Gastroesophageal sphincter (tissue), 4 donors: ENCODE data around the gene NNAT. TPM values are rescaled to one million over a fixed set of nuclear protein-coding genes. Genes with fewer than 3 reads are reported as not detected.
"Not testable (repeated sequence)": the region's sequence is repeated elsewhere in the genome, so short reads cannot be mapped to it uniquely, and the experiment has no call there.

Experiments
- ATAC-seq: fragments of 150-250 bp; one replicate; pipeline ENCODE4 v1.9.1; 2016; ENCODE audit warnings: mild to moderate bottlenecking, moderate library complexity
- H3K27ac ChIP-seq, 4 donors: fragments of 200-600 bp; sonication (generic) in 3 of 4; 1 replicate in 3 of 4; 2 replicates in 1 of 4; pipeline ENCODE4 v1.5.1; 2016 to 2019
- H3K27me3 ChIP-seq: fragments of 200-600 bp; sonication (generic); one replicate; pipeline ENCODE4 v1.5.1; 2019
- H3K36me3 ChIP-seq, 2 donors: fragments of 200-600 bp; sonication (generic); one replicate each; pipeline ENCODE4 v1.5.1; 2019; ENCODE audit warnings: control low read depth in 1 of 2
- H3K4me1 ChIP-seq, 3 donors: fragments of 200-600 bp; sonication (generic); 1 replicate in 2 of 3; 2 replicates in 1 of 3; pipeline ENCODE4 v1.5.1; 2016 to 2019; ENCODE audit warnings: control low read depth in 2 of 3
- H3K4me3 ChIP-seq, 2 donors: fragments of 200-600 bp; sonication (generic); one replicate each; pipeline ENCODE4 v1.5.1; 2019; ENCODE audit warnings: mild to moderate bottlenecking in 1 of 2, moderate library complexity in 1 of 2
- H3K9me3 ChIP-seq, 3 donors: fragments of 200-600 bp; sonication (generic); one replicate each; pipeline ENCODE4 v1.5.1; 2017 to 2019; ENCODE audit warnings: control low read depth in 2 of 3
- EP300 ChIP-seq: sonication (generic); formaldehyde crosslinking; IDR thresholded peaks from one replicate; pipeline ENCODE4 v1.6.1; 2017; ENCODE audit warnings: antibody characterized with exemption, mild to moderate bottlenecking
- POLR2A ChIP-seq, 2 donors: fragments of 450-650 bp; IDR thresholded peaks; one replicate each; pipeline ENCODE4 v1.6.1; 2017; ENCODE audit warnings: antibody characterized with exemption in 2 of 2, mild to moderate bottlenecking in 2 of 2, moderate library complexity in 1 of 2
- POLR2AphosphoS5 ChIP-seq: sonication (generic); formaldehyde crosslinking; IDR thresholded peaks from one replicate; pipeline ENCODE4 v1.6.1; 2017; ENCODE audit warnings: antibody characterized with exemption
- WGBS, 2 donors: methylation state at CpG; one replicate each; pipeline ENCODE4 v1.1.5; 2018; ENCODE audit warnings: low coverage in 1 of 2; 5-methylcytosine and 5-hydroxymethylcytosine counted together
- total RNA-seq, 4 donors: library from RNA; depleted of rRNA; stranded (reverse); fragments of >200 nt; gene quantifications; one replicate each; pipeline ENCODE4 v1.1.0, GENCODE V29; 2016
- TF ChIP-seq, protein P1 (sequence below), 4 experiments: fragments of 200-600 bp in 2 of 4; fragments of 450-650 bp in 2 of 4; sonication (generic) in 1 of 4; IDR thresholded peaks; one replicate each; pipeline ENCODE4 v1.5.1; 2017 to 2019; ENCODE audit warnings: antibody characterized with exemption in 4 of 4, mild to moderate bottlenecking in 2 of 4, moderate library complexity in 2 of 4

The NNAT gene
- total RNA-seq, 4 donors from 2014 or later = 3.3 to 8.8 (median 7.7) TPM

DNA sequence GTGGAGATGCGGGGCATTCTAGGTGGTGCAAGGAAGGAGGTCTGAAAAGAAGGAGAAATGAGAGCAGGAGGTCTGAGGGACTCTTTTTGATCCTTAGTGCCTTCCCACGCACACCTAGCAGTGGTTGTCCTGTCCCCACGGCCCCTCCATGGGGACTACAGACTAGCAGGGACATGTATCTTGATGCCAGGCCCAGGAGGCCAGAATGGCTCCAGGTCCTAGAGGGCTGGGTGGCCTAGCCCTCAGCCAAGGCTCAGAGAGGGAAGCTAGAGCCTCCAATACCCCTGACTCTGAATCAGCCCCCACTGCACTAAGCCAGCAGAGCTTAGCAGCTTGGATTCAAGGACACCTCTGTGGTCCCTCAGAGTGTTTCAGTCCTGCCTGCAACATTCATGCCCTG is 23.3 kb downstream of the NNAT start:
- TF ChIP-seq, protein P1, sequence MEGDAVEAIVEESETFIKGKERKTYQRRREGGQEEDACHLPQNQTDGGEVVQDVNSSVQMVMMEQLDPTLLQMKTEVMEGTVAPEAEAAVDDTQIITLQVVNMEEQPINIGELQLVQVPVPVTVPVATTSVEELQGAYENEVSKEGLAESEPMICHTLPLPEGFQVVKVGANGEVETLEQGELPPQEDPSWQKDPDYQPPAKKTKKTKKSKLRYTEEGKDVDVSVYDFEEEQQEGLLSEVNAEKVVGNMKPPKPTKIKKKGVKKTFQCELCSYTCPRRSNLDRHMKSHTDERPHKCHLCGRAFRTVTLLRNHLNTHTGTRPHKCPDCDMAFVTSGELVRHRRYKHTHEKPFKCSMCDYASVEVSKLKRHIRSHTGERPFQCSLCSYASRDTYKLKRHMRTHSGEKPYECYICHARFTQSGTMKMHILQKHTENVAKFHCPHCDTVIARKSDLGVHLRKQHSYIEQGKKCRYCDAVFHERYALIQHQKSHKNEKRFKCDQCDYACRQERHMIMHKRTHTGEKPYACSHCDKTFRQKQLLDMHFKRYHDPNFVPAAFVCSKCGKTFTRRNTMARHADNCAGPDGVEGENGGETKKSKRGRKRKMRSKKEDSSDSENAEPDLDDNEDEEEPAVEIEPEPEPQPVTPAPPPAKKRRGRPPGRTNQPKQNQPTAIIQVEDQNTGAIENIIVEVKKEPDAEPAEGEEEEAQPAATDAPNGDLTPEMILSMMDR (IDR thresholded peaks at IDR 0.05) = no peak
- no peak for TF ChIP-seq EP300
- no peak for TF ChIP-seq POLR2A (IDR thresholded peaks at IDR 0.05)
- no peak for TF ChIP-seq POLR2AphosphoS5
- ATAC-seq = no peak
- 0 to 58% methylated on average over 1 to 3 of the region's 3 CpGs for WGBS, 2 donors
- no peak overlapping the region for H3K4me3 ChIP-seq
- no peak overlapping the region for H3K27ac ChIP-seq
- H3K36me3 ChIP-seq = no peaks in the 10 kb centered on the region
- no peaks in the 10 kb centered on the region for H3K27me3 ChIP-seq
- no peaks in the 10 kb centered on the region for H3K9me3 ChIP-seq
- H3K4me1 ChIP-seq = no peaks in the 10 kb centered on the region

DNA sequence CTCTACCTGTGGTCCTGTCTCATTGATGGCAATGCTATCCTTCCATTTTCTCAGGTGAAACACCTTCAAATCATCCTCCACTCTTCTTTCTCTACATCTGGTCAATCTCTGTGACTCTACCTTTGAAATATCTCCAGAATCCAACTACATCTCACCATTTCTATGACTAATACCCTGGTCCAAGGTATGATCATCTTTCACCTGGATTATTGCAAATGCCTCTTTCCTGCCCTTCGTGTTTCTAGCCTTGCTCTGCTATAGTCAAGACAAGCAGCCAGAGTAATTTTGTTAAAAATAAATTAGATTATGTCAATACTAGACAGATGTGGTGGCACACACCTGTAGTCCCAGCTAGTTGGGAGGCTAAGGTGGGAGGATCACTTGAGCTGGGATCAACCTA is 24.5 kb downstream of the NNAT start:
- Histone ChIP-seq H3K4me1 (no peaks in the 10 kb centered on the region), H3K27ac (no peak overlapping the region), H3K36me3 (no peaks in the 10 kb centered on the region), H3K27me3 (no peaks in the 10 kb centered on the region), H3K4me3 (no peak overlapping the region), H3K9me3 (no peaks in the 10 kb centered on the region)
- TF ChIP-seq EP300 (no peak), POLR2A (IDR thresholded peaks at IDR 0.05) (no peak), POLR2AphosphoS5 (no peak)
- TF ChIP-seq, protein P1 (IDR thresholded peaks at IDR 0.05) = no peak
- 100% methylated on average over 1 of the region's 1 CpG for WGBS, 2 donors
- ATAC-seq = no peak

DNA sequence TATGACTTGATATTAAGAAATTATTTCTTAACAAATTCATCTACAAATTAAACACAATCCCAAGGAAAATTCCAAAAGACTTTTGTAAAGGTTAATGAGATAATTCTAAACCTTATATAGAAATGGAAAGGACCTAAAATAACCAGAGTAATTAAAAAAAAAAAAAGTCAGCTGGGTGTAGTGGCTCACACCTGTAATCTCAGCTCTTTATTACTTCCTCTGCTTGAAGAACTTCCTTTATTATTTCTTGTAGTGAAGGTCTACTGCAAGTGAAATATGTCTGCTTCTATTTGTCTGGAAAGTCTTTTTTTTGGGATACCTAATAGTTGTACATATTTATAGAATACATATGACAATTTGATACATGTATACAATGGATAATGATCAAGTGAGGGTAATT is 26.9 kb downstream of the NNAT start:
- H3K4me1 ChIP-seq = no peaks in the 10 kb centered on the region
- no peaks in the 10 kb centered on the region for H3K27me3 ChIP-seq
- no peaks in the 10 kb centered on the region for H3K9me3 ChIP-seq
- H3K27ac ChIP-seq = no peak overlapping the region
- no peak for TF ChIP-seq POLR2AphosphoS5
- no peak for TF ChIP-seq EP300
- no peak for TF ChIP-seq POLR2A (IDR thresholded peaks at IDR 0.05)
- TF ChIP-seq, protein P1 (IDR thresholded peaks at IDR 0.05) = no peak
- no peak overlapping the region for H3K4me3 ChIP-seq
- no peak for ATAC-seq
- H3K36me3 ChIP-seq = no peaks in the 10 kb centered on the region

DNA sequence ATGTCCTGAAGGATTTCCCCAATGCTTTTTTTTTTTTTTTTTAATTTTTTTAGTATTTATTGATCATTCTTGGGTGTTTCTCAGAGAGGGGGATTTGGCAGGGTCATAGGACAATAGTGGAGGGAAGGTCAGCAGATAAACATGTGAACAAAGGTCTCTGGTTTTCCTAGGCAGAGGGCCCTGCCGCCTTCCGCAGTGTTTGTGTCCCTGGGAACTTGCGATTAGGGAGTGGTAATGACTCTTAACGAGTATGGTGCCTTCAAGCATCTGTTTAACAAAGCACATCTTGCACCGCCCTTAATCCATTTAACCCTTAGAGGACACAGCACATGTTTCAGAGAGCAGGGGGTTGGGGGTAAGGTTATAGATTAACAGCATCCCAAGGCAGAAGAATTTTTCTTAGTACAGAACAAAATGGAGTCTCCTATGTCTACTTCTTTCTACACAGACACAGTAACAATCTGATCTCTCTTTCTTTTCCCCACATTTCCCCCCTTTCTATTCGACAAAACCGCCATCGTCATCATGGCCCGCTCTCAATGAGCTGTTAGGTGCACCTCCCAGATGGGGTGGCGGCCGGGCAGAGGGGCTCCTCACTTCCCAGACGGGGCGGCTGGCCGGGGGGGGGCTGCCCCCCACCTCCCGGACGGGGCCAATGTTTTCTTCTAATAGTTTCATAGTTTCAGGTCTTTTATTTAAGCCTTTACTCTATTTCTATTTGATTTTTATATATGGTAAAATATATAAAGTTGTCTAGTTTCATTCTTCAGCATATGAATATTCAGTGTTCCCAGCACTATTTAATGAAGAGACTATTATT is 29.3 kb downstream of the NNAT start:
- H3K4me3 ChIP-seq, H3K36me3 ChIP-seq, H3K27ac ChIP-seq, H3K9me3 ChIP-seq, H3K27me3 ChIP-seq, H3K4me1 ChIP-seq, ATAC-seq: not testable (repeated sequence)
- 58 to 59% methylated on average over 6 to 16 of the region's 16 CpGs for WGBS, 2 donors

DNA sequence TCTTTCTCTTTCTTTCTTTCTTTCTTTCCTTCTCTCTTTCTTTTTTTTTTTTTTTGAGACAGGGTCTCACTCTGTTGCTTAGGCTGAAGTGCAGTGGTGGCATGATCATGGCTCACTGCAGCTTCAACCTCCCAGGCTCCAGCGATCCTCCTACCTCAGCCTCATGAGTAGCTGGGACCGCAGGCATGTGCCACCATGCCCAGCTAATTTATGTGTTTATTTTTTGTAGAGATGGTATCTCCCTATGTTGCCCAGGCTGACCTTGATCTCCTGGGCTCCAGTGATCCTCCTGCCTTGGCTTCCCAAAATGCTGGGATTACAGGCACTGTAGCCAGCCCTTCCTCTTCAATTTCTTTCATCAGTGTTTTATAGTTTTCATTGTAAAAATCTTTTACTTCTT is 30.6 kb downstream of the NNAT start:
- WGBS, 2 donors = 63 to 100% methylated on average over 1 to 2 of the region's 2 CpGs
- not testable (repeated sequence) for ATAC-seq, H3K9me3 ChIP-seq, H3K4me1 ChIP-seq, H3K36me3 ChIP-seq, H3K27ac ChIP-seq, H3K4me3 ChIP-seq, H3K27me3 ChIP-seq

DNA sequence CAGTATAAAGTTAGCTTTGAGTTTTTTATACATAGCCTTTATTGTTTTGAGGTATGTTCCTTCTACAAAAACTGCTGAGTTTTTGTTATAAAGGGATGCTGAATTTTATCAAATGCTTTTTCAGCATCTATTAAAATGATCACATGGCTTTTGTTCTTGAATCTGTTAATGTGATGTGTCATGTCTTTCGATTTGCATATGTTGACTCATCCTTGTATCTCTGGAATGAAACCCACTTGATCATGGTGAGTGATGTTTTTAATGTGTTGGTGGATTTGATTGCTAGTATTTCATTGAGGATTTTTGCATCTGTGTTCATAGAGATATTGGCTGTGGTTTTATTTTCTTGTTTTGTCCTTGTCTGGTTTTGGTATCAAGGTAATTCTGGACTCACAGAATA is 31.4 kb downstream of the NNAT start:
- no peaks in the 10 kb centered on the region for H3K9me3 ChIP-seq
- 50 to 53% methylated on average over 1 of the region's 1 CpG for WGBS, 2 donors
- ATAC-seq = no peak

DNA sequence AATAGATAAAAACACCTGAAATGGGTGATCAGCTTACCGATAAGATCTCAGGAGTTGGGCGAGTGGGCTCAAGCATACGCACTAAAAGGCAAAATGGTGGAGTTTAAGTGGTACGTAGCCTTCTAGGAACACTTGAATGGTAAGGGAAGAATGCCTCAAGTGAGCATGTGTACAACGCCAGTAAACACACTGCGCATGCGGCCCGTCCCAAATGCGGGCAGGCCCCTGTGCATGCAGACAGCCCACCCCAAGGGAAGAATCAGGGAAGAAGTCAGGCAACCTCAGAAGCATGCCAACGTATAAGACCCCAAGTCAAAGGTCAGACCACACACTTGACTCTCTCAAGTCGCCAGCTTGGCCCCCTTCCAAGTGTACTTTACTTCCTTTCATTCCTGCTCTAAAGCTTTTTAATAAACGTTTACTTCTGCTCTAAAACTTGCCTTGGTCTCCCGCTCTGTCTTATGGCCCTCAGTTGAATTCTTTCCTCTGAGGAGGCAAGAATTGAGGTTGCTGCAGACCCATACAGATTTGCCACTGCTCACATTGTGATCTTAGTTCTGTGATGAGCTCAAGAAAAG is 33.8 kb downstream of the NNAT start:
- WGBS, 2 donors = 26 to 54% methylated on average over 3 to 13 of the region's 13 CpGs
- ATAC-seq = not testable (repeated sequence)

More for the DNA sequence above, 31.4 kb downstream of the NNAT start:
- Histone ChIP-seq H3K27ac (no peak overlapping the region), H3K4me3 (no peak overlapping the region), H3K27me3 (peaks cover 4% of the 10 kb centered on the region), H3K4me1 (no peaks in the 10 kb centered on the region), H3K36me3 (no peaks in the 10 kb centered on the region)
- no peak for TF ChIP-seq EP300
- TF ChIP-seq POLR2AphosphoS5 = no peak
- no peak for TF ChIP-seq POLR2A (IDR thresholded peaks at IDR 0.05)
- TF ChIP-seq, protein P1 (IDR thresholded peaks at IDR 0.05) = no peak

More for the DNA sequence above, 33.8 kb downstream of the NNAT start:
- not testable (repeated sequence) for H3K9me3 ChIP-seq, H3K4me3 ChIP-seq, H3K27ac ChIP-seq, H3K4me1 ChIP-seq, H3K27me3 ChIP-seq, H3K36me3 ChIP-seq
